Measurements from ENCODE around the gene SRRM3. TPM values are rescaled to one million over a fixed set of nuclear protein-coding genes. Genes with fewer than 3 reads are reported as not detected.
A peak's percentile ranks its signal among the peaks of the same experiment; 100 is the strongest.
"Not testable (repeated sequence)": the region's sequence is repeated elsewhere in the genome, so short reads cannot be mapped to it uniquely, and the experiment has no call there.

Gene SRRM3
- total RNA-seq, 1 donor from 2014 or later = 0.09 TPM

GRCh38 chr7:76269895-76270294, 68.2 kb downstream of the SRRM3 start:
- Mint-ChIP-seq H3K27me3 (peaks cover 21% of the 10 kb centered on the region), H3K36me3 (ENCODE audit: low read depth) (no peaks in the 10 kb centered on the region), H3K4me1 (peaks cover 26% of the 10 kb centered on the region), H3K27ac (no peak overlapping the region), H3K4me3 (no peak overlapping the region), H3K9me3 (no peaks in the 10 kb centered on the region)
- intact Hi-C loops (cut with micrococcal nuclease) = no loop called here
- DNase-seq = no peak

GRCh38 chr7:76271384-76271783, 69.7 kb downstream of the SRRM3 start:
- H3K36me3 Mint-ChIP-seq (ENCODE audit: low read depth); intact Hi-C loops (cut with micrococcal nuclease); DNase-seq; H3K4me3 Mint-ChIP-seq; H3K9me3 Mint-ChIP-seq; H3K27ac Mint-ChIP-seq: not testable (repeated sequence)
- Mint-ChIP-seq H3K27me3 (peaks cover 19% of the 10 kb centered on the region), H3K4me1 (peaks cover 26% of the 10 kb centered on the region)

- no peak overlapping the region for H3K27ac Mint-ChIP-seq
- no peaks in the 10 kb centered on the region for H3K36me3 Mint-ChIP-seq (ENCODE audit: low read depth)
- peaks cover 26% of the 10 kb centered on the region for H3K4me1 Mint-ChIP-seq
- H3K4me3 Mint-ChIP-seq = no peak overlapping the region
- H3K9me3 Mint-ChIP-seq = no peaks in the 10 kb centered on the region
- no peak for DNase-seq
- H3K27me3 Mint-ChIP-seq = peaks cover 18% of the 10 kb centered on the region
- intact Hi-C loops (cut with micrococcal nuclease) = loop anchor here (2.0 kb wide), 1 partner anchor 19 kb away; no protein-coding TSS in a partner anchor
Observed at GRCh38 chr7:76272142-76272541, 70.4 kb downstream of the SRRM3 start.

GRCh38 chr7:76272851-76273497, 71.3 kb downstream of the SRRM3 start:
- Mint-ChIP-seq H3K36me3 (ENCODE audit: low read depth) (no peaks in the 10 kb centered on the region), H3K4me3 (peak overlapping the region; percentile 76), H3K27ac (peak overlapping the region; percentile 68), H3K27me3 (peaks cover 22% of the 10 kb centered on the region), H3K9me3 (no peaks in the 10 kb centered on the region), H3K4me1 (peaks cover 24% of the 10 kb centered on the region)
- no peak for DNase-seq
- intact Hi-C loops (cut with micrococcal nuclease) = loop anchor here (2.0 kb wide), 1 partner anchor 18 kb away; no protein-coding TSS in a partner anchor

- Mint-ChIP-seq H3K9me3 (no peaks in the 10 kb centered on the region), H3K4me3 (peak overlapping the region; percentile 54), H3K36me3 (ENCODE audit: low read depth) (no peaks in the 10 kb centered on the region), H3K4me1 (peaks cover 21% of the 10 kb centered on the region), H3K27me3 (peaks cover 21% of the 10 kb centered on the region), H3K27ac (peak overlapping the region; percentile 15)
- intact Hi-C loops (cut with micrococcal nuclease) = loop anchor here (2.0 kb wide), 1 partner anchor 17 kb away; no protein-coding TSS in a partner anchor
- DNase-seq = no peak
Observed at GRCh38 chr7:76273503-76273902, 71.8 kb downstream of the SRRM3 start.

- DNase-seq = no peak
- Mint-ChIP-seq H3K27ac (no peak overlapping the region), H3K4me1 (peaks cover 13% of the 10 kb centered on the region), H3K9me3 (no peaks in the 10 kb centered on the region), H3K27me3 (peaks cover 35% of the 10 kb centered on the region), H3K36me3 (ENCODE audit: low read depth) (peaks cover 2% of the 10 kb centered on the region), H3K4me3 (no peak overlapping the region)
- intact Hi-C loops (cut with micrococcal nuclease) = no loop called here
Observed at GRCh38 chr7:76278540-76278939, 76.8 kb downstream of the SRRM3 start.

GRCh38 chr7:76280408-76280807, 78.7 kb downstream of the SRRM3 start:
- no peak overlapping the region for H3K27ac Mint-ChIP-seq
- peak overlapping the region; percentile 81 for H3K4me3 Mint-ChIP-seq
- H3K27me3 Mint-ChIP-seq = peaks cover 50% of the 10 kb centered on the region
- DNase-seq = no peak
- peaks cover 2% of the 10 kb centered on the region for H3K36me3 Mint-ChIP-seq (ENCODE audit: low read depth)
- intact Hi-C loops (cut with micrococcal nuclease) = no loop called here
- peaks cover 10% of the 10 kb centered on the region for H3K4me1 Mint-ChIP-seq
- H3K9me3 Mint-ChIP-seq = no peaks in the 10 kb centered on the region

GRCh38 chr7:76281006-76281705, 79.5 kb downstream of the SRRM3 start:
- H3K36me3 Mint-ChIP-seq (ENCODE audit: low read depth) = peaks cover 2% of the 10 kb centered on the region
- peak overlapping the region; percentile 65 for H3K27ac Mint-ChIP-seq
- no peaks in the 10 kb centered on the region for H3K9me3 Mint-ChIP-seq
- peak overlapping the region; percentile 81 for H3K4me3 Mint-ChIP-seq
- intact Hi-C loops (cut with micrococcal nuclease) = no loop called here
- H3K4me1 Mint-ChIP-seq = peaks cover 10% of the 10 kb centered on the region
- DNase-seq = peak; percentile 71
- H3K27me3 Mint-ChIP-seq = peaks cover 52% of the 10 kb centered on the region

- no peak for DNase-seq
- Mint-ChIP-seq H3K9me3 (no peaks in the 10 kb centered on the region), H3K4me3 (peak overlapping the region; percentile 81), H3K36me3 (ENCODE audit: low read depth) (peaks cover 2% of the 10 kb centered on the region), H3K27ac (no peak overlapping the region), H3K4me1 (peaks cover 10% of the 10 kb centered on the region), H3K27me3 (peaks cover 52% of the 10 kb centered on the region)
- intact Hi-C loops (cut with micrococcal nuclease) = no loop called here
Observed at GRCh38 chr7:76281706-76282343, 80.1 kb downstream of the SRRM3 start.

GRCh38 chr7:76282344-76283253, 80.9 kb downstream of the SRRM3 start:
- Mint-ChIP-seq H3K4me1 (peaks cover 10% of the 10 kb centered on the region), H3K9me3 (no peaks in the 10 kb centered on the region), H3K27me3 (peaks cover 47% of the 10 kb centered on the region), H3K4me3 (peak overlapping the region; percentile 81), H3K27ac (no peak overlapping the region), H3K36me3 (ENCODE audit: low read depth) (peaks cover 2% of the 10 kb centered on the region)
- DNase-seq = peak; percentile 73
- intact Hi-C loops (cut with micrococcal nuclease) = no loop called here

GRCh38 chr7:76283254-76284159, 81.8 kb downstream of the SRRM3 start:
- H3K4me3 Mint-ChIP-seq = peak overlapping the region; percentile 65
- H3K9me3 Mint-ChIP-seq = no peaks in the 10 kb centered on the region
- intact Hi-C loops (cut with micrococcal nuclease) = no loop called here
- H3K4me1 Mint-ChIP-seq = peaks cover 10% of the 10 kb centered on the region
- H3K27me3 Mint-ChIP-seq = peaks cover 42% of the 10 kb centered on the region
- no peak for DNase-seq
- no peak overlapping the region for H3K27ac Mint-ChIP-seq
- peaks cover 2% of the 10 kb centered on the region for H3K36me3 Mint-ChIP-seq (ENCODE audit: low read depth)

GRCh38 chr7:76285604-76286374, 84.1 kb downstream of the SRRM3 start:
- Mint-ChIP-seq H3K4me3 (no peak overlapping the region), H3K4me1 (peaks cover 10% of the 10 kb centered on the region), H3K36me3 (ENCODE audit: low read depth) (peaks cover 2% of the 10 kb centered on the region), H3K27me3 (peaks cover 31% of the 10 kb centered on the region), H3K9me3 (no peaks in the 10 kb centered on the region), H3K27ac (no peak overlapping the region)
- intact Hi-C loops (cut with micrococcal nuclease) = no loop called here
- DNase-seq = no peak

Measured in activated CD4-positive, alpha-beta T cell treated with anti-CD3 and anti-CD28 coated beads, Interleukin-2, amount 10 ng/mL, durations not matched to agents 24 days and 14 days (primary cell).